Urothelium cell line (cell line): Measurements from ENCODE around the gene CNOT1.
A peak's percentile ranks its signal among the peaks of the same experiment; 100 is the strongest.

Experiments
- DNase-seq: peaks from one replicate; pipeline ENCODE4 v3.0.0; 2011; ENCODE audit warnings: low spot score, mixed read lengths
- FAIRE-seq: peaks from 2 replicates; lab custom pipeline; 2011; peaks lifted over from hg19 to GRCh38; lab: Jason Lieb, UNC

CNOT1 gene

DNA sequence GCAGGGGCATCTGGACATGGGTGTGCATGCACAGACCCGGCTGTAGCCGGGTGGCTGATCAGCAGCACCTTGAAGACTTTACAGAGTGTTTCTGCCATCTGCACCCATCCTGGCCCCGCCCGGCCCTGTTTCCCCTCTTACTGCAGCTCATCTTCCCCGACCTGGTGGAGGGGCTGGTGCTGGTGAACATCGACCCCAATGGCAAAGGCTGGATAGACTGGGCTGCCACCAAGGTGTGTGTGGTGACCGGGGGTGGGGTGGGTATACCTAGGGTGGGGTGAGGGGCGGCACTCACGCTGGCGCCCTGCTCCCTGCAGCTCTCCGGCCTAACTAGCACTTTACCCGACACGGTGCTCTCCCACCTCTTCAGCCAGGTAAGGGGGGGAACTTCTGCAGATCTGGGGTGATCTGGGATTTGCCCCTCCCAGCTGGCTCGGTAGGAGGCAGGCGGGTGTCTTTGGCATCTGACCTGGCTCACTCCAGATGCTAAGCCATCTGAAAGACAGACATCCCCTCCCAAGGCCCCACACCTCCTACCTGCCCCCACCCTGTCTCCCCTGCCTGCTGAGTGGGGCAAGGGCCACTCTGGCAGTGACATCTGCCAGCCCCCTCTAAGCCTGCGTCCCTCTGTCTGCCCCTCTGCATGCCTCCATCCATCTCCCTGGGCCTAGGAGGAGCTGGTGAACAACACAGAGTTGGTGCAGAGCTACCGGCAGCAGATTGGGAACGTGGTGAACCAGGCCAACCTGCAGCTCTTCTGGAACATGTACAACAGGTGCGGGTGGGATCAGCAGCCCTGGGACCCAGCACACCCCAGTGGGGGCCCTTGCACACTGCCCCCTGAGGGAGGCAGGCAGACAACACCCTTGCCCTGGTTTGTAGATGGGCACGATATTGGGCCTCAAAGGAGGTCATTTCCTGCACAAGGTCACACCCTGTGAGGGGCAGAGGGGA, 123.1 kb downstream of the CNOT1 start:
- DNase-seq = no peak
- no peak for FAIRE-seq

DNA sequence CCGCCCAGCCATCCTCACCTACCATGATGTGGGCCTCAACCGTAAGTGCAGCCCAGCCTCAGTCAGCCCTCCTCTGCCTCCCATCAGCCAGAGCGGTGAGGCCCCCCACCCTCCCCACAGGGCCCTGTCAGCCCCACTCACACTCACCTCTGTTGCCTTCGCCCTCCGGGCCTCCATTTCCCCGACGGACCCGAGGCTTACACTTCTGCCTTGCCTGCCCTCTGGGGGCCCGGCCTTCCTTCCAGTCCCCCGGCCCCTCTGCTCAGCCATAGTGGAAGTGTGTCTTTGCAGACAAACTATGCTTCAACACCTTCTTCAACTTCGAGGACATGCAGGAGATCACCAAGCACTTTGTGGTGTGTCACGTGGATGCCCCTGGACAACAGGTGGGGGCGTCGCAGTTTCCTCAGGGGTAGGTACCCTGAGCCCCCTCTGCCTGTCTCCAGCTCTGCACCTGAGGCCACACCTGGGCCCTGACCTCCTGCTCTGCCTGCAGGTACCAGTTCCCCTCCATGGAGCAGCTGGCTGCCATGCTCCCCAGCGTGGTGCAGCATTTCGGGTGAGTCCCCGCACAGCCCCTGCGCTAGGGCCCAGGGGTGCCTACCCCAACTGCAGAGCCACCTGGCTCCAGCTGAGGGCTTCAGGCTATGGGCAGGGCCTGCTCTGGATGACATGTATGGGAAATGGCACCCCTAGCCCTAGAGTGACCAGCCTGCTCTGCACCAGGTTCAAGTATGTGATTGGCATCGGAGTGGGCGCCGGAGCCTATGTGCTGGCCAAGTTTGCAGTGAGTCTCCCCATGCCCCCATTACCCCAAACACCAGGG, 125.5 kb downstream of the CNOT1 start:
- DNase-seq (no peak), FAIRE-seq (no peak)

DNA sequence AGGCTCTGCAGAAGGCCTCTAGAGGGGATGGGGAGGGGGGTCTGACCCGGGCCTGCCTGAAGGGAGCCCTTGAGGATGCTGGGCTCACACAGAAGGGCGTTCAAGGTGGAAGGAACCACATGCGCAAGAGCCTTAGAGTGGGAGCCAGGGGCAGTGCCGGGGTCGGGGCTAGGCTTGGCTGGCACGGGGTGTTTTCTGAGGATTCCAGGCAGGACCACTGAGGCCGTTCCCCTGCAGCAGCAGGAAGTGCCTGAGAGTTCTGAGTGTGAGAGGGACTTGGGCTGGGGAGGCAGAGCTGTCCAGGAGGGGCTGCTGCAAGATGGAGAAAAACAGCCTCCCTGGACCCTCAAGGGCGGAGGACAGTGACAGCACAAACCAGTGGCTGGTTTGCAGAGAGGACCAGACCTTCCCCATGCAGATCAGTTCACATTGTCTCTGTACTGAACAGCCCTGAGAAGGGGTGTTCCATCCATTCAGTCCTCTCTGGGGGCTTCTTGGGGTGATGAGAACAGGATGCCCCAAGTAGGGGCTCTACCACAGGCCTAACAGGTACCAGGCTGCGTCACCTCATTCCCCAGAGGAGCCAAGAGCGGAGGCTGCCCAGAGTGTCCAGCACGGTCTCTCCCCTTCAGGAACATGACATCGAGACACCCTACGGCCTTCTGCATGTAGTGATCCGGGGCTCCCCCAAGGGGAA, 126.3 kb downstream of the CNOT1 start:
- DNase-seq (no peak), FAIRE-seq (no peak)

DNA sequence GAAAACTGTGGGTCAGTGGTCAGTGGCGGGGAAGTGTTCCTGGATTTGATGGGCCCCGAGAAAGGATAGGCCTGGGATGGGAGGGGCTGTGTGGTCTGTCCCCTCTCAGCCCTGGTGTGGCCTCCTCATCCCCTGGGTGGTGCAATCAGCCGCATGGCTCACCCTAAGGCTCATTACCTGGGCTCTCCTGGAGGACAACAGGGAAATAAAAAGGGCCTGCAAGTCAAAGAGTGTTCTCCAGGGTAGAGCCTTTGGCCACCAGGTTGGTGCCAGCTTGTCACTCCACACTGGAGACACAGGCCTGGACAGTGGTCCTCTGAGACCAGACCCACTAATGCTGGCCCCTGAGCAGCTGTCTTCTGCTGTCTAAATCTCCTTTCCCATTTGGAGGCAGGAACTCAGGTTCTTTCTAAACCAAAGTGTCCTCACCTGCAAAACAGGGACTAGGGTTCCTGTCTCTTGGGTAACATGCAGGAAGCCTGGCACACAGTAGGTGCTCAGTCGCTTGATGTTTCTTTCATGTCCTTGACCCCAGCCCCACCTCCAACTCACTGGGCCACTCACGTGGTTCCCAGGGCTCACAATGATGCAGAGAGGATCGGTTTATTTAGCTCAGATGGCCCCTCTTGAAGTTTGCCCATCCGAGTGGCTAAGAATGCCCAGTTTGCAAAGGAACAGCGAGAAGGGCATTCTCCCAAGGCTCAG, 127.3 kb downstream of the CNOT1 start:
- DNase-seq (no peak), FAIRE-seq (no peak)

DNA sequence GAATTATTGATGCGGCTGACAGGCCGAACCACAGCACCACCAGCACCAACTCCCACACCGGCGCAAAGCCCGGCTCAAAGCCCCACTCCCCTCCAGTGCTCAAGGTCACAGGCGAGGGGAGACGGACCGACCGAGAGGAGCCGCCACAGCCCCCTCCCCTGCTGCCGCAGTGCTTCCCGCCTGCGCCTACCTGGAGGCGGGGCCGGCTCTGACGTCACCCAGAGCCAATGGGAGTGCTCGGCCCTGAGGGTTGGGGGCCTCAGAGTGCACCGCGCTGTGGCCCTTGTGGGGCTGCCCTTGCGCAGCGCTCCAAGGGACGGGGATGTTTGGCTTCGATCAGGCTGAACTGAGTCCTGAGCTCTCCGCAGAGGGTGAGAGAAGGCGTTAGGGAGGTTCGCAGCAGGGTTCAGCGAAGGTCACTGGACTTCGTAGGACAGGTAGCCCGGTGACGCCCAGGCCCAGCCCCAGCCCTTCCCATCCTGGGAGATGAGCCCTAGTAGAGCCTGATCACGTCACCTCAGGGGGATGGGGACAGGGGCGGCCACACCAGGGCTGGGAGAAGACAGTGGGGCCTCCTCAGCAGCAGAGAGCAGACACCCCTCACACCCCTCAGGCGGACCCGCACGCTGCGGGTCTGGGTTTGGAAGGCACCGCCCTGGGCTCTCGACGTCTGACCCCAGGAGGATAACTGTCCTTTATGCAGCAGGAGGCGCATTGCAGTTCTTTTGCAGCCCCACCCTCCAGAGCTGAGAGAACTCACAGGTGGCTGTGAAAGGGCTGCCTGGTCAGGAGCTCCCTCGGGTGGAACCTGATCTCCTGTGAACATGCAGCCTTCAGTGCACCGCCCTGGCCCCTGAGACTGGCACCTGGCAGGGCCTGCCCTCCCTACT, 128.1 kb downstream of the CNOT1 start:
- no peak for DNase-seq
- FAIRE-seq = no peak

DNA sequence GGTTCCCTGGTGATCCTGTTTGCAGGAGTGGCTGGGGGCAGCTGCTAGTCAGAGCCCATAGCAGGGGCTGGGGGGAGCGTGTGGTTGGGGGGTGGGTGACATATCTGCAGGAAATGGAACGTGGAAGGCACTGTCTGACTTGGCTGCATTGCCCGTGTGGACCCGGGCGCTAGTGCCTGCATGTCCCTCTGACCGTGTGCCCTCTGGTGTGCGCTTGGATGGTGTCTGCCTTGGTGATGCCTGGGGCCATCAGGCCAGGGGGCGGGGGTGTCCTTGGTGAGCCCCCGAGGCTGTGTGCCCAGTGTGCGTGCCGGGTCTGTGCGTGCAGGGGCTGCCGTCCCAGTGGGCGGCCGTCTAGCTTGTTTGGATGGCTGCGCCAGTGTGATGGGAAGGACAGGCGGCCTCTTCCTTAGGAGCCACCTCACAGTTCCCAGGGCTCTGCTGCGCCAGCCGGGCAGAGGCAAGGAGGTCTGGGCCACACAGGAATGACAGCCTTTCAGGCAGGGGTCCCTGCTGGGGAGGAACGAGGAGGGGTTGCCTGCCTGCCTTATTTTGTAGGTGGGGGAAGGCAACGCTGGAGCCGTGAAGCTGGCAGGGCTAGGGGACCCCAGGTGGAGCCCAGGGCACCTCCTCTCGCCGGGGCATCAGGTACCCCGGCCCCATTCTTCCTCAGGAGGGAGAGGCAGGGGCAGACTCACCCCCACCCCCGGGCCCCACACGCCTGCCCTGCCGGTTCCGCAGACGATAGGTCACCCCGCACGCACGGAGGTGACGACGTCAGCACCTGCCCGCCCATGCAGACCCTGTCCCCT, 129.0 kb downstream of the CNOT1 start:
- FAIRE-seq = no peak
- DNase-seq = no peak

DNA sequence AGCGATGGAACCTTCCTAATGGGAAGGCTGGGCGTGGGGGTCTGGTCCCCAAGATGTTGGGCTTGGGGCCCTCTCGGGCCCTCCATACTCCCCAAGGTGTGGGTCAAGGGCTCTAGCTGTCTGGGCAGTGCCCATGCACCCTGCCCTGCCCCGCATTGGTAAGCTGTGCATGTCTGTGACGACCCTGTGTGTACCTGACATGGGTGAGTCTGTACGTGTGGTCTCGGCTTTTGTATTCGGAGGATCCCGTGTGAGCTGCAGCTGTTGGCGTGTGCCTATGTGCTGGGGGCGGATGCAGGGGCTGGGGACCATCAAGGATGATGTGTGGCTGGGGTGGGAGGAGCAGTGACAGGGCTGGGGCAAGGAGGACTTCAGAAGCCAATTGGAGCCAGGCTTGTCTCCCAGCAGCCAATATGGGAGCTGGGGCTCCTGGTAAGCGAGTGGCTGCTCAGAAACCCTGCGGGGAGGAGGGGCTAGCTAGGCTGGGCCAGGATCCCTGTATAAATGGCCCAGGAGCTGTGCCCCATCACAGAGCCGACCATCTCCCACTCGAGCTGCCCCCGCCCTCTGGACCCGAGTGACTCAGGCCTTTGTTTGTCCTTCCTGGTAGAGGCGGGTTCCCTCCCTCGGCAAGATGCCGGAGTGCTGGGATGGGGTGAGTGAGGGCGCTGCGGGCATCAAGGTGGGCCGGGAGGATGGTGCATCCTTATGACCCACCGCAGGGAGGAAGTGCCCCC, 129.8 kb downstream of the CNOT1 start, which contains the start of gene NDRG4:
NDRG4 (plus strand) TSS at position 529 of the 737 bp plus-strand sequence; CDS start at position 635, 106 bp downstream.
- FAIRE-seq = peak; percentile 66
- DNase-seq = peak; percentile 84

DNA sequence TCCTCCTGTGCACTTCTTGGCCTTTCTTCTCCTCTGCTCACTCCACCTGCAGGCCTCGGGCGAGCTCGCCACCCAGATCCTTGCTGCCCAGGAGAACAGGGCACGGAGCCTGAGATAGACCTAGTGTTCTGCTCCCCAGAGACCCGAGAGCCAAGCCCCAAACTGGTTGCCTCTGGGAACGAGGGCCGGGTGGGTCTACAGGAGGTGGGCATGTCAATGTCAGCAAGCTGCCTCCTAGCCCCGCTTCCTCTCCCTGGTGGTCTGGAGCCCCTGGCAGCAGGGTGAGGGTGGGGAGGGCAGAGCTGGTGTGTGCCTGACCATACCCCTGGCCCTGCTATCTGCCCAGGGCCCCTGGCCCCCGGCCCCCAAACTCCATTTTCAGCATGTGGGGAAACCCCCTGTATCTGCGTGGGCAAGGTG, 130.5 kb downstream of the CNOT1 start:
- FAIRE-seq = no peak
- no peak for DNase-seq

DNA sequence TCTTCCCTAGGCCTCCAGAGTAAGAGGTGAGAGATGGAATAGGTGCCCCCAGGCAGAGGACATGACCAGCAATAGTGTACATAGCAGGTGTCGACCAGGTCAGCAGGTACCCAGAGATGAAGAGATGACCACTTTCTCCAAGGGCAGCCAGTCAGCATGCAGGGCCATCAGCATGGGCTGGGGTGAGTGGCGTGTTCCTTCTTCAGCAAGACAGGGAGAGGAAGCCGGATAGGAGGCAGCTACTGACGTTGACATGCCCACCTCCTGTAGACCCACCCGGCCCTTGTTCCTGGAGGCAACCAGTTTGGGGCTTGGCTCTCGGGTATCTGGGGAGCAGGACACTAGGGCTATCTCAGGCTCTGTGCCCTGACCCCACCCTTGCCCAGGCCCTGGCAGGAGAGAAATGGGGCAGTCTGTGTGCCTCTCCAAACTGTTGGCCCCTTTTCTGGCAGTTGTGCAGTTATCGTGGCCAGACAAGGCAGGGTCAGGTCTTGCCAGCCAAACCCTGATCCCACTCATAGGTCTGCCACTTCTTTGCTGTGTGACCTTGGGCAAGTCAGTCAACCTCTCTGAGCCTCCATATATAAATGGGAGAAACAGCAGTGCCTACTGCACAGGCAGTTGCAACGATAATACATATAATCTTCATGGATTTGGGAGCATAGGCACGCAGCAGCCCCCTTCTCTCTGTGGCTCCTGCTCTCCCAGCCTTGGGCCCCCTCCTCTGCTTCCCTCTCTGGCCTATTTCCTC, 131.1 kb downstream of the CNOT1 start:
- DNase-seq = no peak
- FAIRE-seq = peak; percentile 17

DNA sequence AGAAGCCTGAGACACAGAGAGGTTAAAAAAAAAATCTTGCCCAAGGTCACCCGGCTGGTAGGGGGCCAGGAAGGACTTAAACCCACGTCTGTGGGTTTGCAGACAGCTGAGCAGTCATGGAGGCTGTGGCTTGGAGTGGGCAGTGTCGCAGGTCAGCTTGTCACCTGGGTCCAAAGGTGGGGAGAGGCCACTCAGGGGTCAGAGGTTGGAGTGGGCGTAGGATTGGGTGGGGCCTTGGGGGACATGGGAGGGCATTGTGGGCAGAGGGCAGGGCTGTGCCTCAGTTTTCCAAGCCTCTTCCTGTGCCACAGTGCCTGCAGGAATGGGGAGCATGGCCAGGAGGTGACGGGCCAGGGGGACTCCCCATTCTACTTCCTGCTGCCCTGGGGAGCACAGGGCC, 131.7 kb downstream of the CNOT1 start:
- DNase-seq (no peak), FAIRE-seq (no peak)

DNA sequence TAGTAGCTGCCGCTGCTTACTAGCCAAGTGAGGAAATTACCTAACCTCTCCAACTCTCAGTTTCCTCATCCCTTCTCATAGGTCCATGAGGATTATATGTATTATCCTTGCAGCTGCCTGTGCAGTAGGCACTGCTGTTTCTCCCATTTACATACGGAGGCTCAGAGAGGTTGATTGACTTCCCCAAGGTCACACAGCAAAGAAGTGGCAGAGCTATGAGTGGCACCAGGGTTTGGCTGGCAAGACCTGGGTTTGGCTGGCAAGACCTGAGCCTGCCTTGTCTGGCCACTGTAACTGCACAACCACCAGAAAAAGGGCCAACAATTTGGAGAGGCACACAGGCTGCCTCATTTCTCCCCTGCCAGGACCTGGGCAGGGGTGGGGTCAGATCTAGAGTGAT, 132.2 kb downstream of the CNOT1 start:
- FAIRE-seq (no peak), DNase-seq (no peak)

DNA sequence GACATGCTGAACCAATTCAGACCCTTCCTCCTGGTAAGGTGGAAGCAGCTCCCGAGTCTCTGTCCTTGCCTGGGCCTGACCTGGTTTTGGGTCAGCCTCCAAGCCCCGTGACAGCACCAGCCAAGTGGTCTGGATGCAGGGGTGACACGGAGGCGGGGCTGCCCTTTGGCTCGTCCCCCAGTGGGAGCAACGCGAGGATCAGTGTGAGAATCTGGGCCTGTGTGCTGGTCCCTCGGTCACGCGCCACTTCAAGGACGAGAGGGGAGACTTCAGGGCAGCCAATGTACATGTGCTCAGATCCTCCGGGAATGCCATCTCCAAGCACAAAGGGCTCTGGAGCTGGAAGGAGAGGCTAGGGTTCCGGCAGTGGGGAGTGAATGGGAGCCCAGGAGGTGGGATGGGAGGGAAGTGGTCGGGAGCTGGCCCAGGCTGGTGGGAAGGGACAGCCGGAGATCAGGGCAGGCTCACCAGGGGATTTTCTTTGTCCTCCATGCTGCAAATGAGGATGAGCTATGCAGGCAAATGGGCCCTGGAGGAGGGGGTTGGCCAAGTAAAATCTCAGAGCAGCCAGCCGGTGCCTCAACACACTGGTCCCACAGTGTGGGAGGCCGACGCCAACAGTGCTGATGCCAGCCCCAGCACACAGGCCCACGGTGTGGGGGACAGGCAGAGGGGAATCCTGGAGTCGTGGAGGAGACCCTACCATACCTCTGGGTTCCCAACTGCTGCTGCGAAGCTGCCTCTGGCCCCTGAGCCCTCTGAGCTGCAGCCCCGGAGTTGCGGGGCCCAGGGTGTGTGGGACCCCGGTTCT, 133.9 kb downstream of the CNOT1 start:
- FAIRE-seq = no peak

DNA sequence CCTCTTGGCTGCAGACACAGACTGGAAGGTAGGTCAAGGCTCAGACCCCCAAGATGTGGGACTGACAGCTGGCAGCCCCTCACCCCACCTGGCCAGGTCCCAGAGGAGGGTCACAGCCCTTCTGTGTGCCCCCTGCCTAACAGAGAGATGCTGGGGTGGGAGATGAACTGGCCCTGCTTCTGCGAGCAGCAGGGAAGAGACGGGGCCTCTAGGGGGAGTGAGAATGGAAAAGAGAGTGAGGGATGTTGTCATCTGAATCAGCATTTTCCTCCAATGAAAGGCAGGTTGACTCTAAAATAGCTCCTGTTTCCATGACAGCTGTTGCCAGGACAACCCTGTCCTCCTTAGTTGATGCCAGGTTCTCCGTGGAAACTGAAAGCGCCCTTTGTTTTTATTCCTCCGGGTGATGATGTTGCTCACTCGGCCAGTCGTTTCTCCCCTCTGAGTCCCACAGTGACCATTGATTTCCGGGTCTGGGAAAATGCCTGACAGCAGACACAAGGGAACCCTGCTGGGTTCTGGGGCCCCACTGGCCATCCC, 134.6 kb downstream of the CNOT1 start:
- peak; percentile 94 for DNase-seq
- peak; percentile 84 for FAIRE-seq

More for the DNA sequence above, 133.9 kb downstream of the CNOT1 start:
- no peak for DNase-seq

DNA sequence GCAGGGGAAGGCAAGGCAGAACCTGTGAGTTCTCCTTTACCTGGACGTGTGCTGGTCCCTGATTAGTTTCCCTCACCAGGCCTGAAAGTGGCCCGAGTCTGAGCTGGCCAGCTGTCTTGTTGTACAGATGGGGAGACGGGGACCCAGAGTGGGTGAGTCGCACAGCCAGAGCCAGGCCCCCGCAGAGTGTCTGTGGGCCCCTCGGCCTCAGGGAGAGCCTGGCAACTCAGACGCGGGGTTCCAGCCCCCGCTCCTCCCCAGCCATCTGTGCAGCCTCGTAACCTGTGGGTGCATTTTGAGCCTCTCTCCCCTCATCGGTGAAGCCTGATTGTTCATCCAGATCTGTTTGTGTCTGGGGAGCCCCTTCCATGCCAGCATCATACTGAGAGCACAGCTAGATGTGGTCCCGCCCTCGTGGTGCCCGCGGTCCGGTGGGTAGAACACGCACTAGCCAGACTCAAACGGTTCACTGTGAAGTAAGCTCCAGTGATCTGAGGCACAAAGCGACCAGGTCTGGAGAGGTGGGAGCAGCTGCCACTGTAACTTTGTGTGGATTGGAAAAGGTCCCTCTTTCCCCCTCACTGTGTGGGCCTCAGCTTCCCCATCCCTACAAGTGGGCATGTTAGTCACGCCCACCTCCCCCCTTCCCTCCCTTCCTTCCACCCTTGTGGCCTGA, 135.7 kb downstream of the CNOT1 start:
- DNase-seq (no peak), FAIRE-seq (no peak)

DNA sequence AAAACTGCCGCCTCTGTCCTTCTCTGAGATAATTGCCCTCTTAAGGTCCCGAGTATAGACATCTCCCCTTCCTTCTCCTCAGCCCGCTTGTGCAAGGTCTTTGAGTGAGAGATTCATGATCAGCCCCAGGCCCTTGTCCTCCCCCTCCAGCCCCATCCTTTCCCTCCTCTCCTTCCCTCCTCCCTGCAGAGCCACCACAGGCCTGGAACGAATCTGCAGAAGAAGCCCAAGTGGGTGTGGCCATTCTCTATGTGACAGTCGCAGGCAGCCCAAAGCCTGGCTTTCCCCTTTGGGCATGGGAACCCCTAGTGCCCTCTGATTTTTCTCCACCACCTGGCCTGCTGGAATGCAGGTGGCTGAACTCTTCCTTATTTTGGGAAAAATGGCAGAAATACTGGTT, 136.9 kb downstream of the CNOT1 start:
- no peak for DNase-seq

DNA sequence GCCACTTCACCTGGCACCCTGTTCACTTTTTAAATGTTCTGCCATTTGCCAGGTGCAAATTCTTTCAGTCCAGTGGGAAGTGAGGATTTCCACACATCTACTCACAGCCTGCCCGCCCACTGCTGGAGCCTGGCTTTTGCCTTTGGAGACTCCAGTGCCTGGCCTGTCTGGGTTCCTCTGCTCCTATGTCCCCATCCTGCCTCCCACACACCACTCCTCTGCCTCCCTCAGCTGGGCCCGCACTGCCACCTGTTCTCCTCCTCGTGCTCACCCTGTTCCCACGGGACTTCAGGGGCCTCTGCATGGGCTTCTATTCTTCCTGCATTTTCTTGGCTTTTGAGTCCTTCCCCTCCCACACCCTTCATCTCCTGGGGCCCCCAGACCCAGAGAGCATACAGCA, 137.6 kb downstream of the CNOT1 start:
- FAIRE-seq (no peak), DNase-seq (no peak)

More for the DNA sequence above, 136.9 kb downstream of the CNOT1 start:
- no peak for FAIRE-seq
